Smooth muscle cell (in vitro differentiated cells): ENCODE measurements around the gene IFT88. TPM values are rescaled to one million over a fixed set of nuclear protein-coding genes. Genes with fewer than 3 reads are reported as not detected.
"Not testable (repeated sequence)": the region's sequence is repeated elsewhere in the genome, so short reads cannot be mapped to it uniquely, and the experiment has no call there.

Source experiments
- DNase-seq: peaks from one replicate; lab custom pipeline; 2025; ENCODE audit not compliant: unreplicated experiment; lab: John Stamatoyannopoulos, UW
- H2AFZ ChIP-seq: fragments of 200-600 bp; sonication (generic); 2 replicates; pipeline ENCODE4 v1.6.0; 2016; ENCODE audit warnings: antibody characterized with exemption, low read depth, mild to moderate bottlenecking
- H3F3A ChIP-seq: fragments of 200-600 bp; sonication (generic); 2 replicates; pipeline ENCODE4 v1.6.0; 2017; ENCODE audit warnings: antibody characterized with exemption, low read depth
- H3K27ac ChIP-seq: fragments of 200-600 bp; sonication (generic); 2 replicates; pipeline ENCODE4 v1.5.1; 2016; ENCODE audit warnings: low read depth, mild to moderate bottlenecking
- H3K27me3 ChIP-seq: fragments of 200-600 bp; sonication (generic); 2 replicates; pipeline ENCODE4 v1.6.1; 2016; ENCODE audit warnings: low read depth, mild to moderate bottlenecking
- H3K36me3 ChIP-seq: fragments of 200-600 bp; sonication (generic); 2 replicates; pipeline ENCODE4 v1.5.1; 2016; ENCODE audit warnings: low read depth
- H3K4me1 ChIP-seq: fragments of 200-600 bp; sonication (generic); 2 replicates; pipeline ENCODE4 v1.5.1; 2016; ENCODE audit warnings: low read depth
- H3K4me2 ChIP-seq: fragments of 200-600 bp; sonication (generic); 2 replicates; pipeline ENCODE4 v1.6.0; 2016; ENCODE audit warnings: mild to moderate bottlenecking
- H3K4me3 ChIP-seq: fragments of 200-600 bp; sonication (generic); 2 replicates; pipeline ENCODE4 v1.5.1; 2016; ENCODE audit warnings: mild to moderate bottlenecking
- H3K79me2 ChIP-seq: fragments of 200-600 bp; sonication (generic); 2 replicates; pipeline ENCODE4 v1.6.0; 2016; ENCODE audit warnings: low read depth, mild to moderate bottlenecking
- H3K9ac ChIP-seq: fragments of 200-600 bp; sonication (generic); 2 replicates; pipeline ENCODE4 v1.6.0; 2016; ENCODE audit warnings: low read depth
- H3K9me3 ChIP-seq: fragments of 200-600 bp; sonication (generic); replicated peaks from 2 replicates; pipeline ENCODE4 v1.5.1; 2016; ENCODE audit warnings: low read depth
- H4K20me1 ChIP-seq: fragments of 200-600 bp; sonication (generic); 2 replicates; pipeline ENCODE4 v1.6.0; 2016; ENCODE audit warnings: low read depth
- CTCF ChIP-seq: fragments of 200-600 bp; sonication (generic); IDR thresholded peaks from 2 replicates; pipeline ENCODE4 v1.5.1; 2017; ENCODE audit warnings: borderline replicate concordance, mild to moderate bottlenecking, antibody characterized with exemption; ENCODE audit not compliant: insufficient read depth, poor library complexity, severe bottlenecking
- WGBS: methylation state at CpG from one replicate; pipeline ENCODE4 v1.1.7; 2016; ENCODE audit warnings: low lambda C conversion rate; 5-methylcytosine and 5-hydroxymethylcytosine counted together
- polyA plus RNA-seq: library from polyadenylated mRNA; unstranded; fragments of >200 nt; fragmentation: Nextera tagmentation; extraction: Ambion mirVana; gene quantifications from 2 replicates; pipeline ENCODE4 v1.2.1, GENCODE V29; 2016
- total RNA-seq: library from RNA; depleted of rRNA; stranded (reverse); fragments of >200 nt; gene quantifications from 2 replicates; pipeline ENCODE4 v1.2.3, GENCODE V29; 2014

The IFT88 gene
- total and polyA plus RNA-seq, 2 experiments from 2014 or later = 9.0 to 13.4 TPM

- Histone ChIP-seq H3K9me3 (no peaks in the 10 kb centered on the region), H3K79me2 (no peaks in the 10 kb centered on the region), H3K27me3 (no peaks in the 10 kb centered on the region), H3K36me3 (no peaks in the 10 kb centered on the region), H3K4me2 (no peak overlapping the region), H3F3A (no peaks in the 10 kb centered on the region), H2AFZ (no peak overlapping the region), H3K4me3 (no peak overlapping the region), H3K4me1 (no peaks in the 10 kb centered on the region), H3K9ac (no peak overlapping the region), H3K27ac (no peak overlapping the region), H4K20me1 (no peaks in the 10 kb centered on the region)
- TF ChIP-seq CTCF = no peak
- no peak for DNase-seq
- 75% methylated on average over 2 of the region's 2 CpGs for WGBS
Observed at GRCh38 chr13:20672772-20673171, 105.8 kb downstream of the IFT88 start.

DNA sequence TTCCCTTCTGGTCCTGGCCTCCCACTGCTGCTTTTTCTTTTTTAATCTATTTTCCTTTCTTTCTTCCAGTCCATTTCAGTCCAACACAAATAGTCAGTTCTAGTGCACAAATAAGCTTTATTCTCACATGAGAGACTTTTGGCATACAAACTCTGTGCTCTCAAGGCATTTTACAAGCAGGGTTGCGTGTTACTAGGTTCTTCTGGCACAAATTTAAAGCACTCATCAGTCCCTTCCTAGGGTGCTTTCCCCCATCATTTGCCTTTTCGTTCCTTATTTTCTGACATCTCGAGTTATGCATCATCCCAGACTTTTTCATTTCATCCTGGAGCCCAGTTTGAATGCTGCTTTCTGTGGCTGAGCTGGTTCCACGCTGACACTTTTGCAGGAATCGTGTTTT lies 106.8 kb downstream of the IFT88 start:
- H3K27me3 ChIP-seq = no peaks in the 10 kb centered on the region
- H3K9me3 ChIP-seq = no peaks in the 10 kb centered on the region
- 93% methylated on average over 5 of the region's 5 CpGs for WGBS
- peaks cover 6% of the 10 kb centered on the region for H3K4me1 ChIP-seq
- H3K4me2 ChIP-seq = no peak overlapping the region
- TF ChIP-seq CTCF = no peak
- H3K4me3 ChIP-seq = no peak overlapping the region
- no peak overlapping the region for H3K9ac ChIP-seq
- no peak for DNase-seq
- H4K20me1 ChIP-seq = no peaks in the 10 kb centered on the region
- H3F3A ChIP-seq = no peaks in the 10 kb centered on the region
- no peak overlapping the region for H2AFZ ChIP-seq
- no peaks in the 10 kb centered on the region for H3K79me2 ChIP-seq
- H3K36me3 ChIP-seq = no peaks in the 10 kb centered on the region
- H3K27ac ChIP-seq = no peak overlapping the region

GRCh38 chr13:20676213-20676612 lies 109.3 kb downstream of the IFT88 start:
- Histone ChIP-seq H4K20me1 (no peaks in the 10 kb centered on the region), H3K9me3 (no peaks in the 10 kb centered on the region), H3K9ac (no peak overlapping the region), H3K36me3 (no peaks in the 10 kb centered on the region), H3K4me3 (no peak overlapping the region), H3K27me3 (no peaks in the 10 kb centered on the region), H3K27ac (no peak overlapping the region), H3K79me2 (no peaks in the 10 kb centered on the region), H3K4me2 (no peak overlapping the region), H3F3A (no peaks in the 10 kb centered on the region), H2AFZ (no peak overlapping the region), H3K4me1 (peaks cover 10% of the 10 kb centered on the region)
- WGBS = 88% methylated on average over 2 of the region's 2 CpGs
- no peak for TF ChIP-seq CTCF
- DNase-seq = no peak

DNA sequence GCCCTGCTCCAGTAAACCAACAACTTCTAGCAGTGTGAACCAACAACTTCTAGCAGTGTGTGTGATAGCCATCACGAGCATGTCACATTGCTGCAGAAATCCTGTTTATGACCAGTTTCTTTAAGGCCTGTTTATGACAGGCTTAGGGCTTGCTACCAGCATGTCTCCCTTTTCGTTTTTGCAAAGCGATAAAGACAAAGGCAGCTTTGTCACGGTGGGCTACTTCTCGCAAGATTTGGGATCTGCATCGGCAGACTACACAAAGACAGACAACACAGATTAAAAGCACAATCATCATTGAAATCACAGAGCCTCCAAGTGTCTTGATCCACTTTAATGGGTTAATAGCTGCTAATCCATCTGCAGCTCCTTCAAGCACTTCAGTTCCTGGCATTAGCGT lies 111.6 kb downstream of the IFT88 start:
- not testable (repeated sequence) for H3K36me3 ChIP-seq, H3K4me3 ChIP-seq, H3K9ac ChIP-seq, H3F3A ChIP-seq, H3K9me3 ChIP-seq, H2AFZ ChIP-seq, DNase-seq, H4K20me1 ChIP-seq, H3K27ac ChIP-seq, H3K79me2 ChIP-seq, H3K27me3 ChIP-seq
- H3K4me1 ChIP-seq = peaks cover 15% of the 10 kb centered on the region
- H3K4me2 ChIP-seq = peak overlapping the region; percentile 76
- WGBS = 12% methylated on average over 7 of the region's 7 CpGs
